ENCODE data around the gene ST6GALNAC3.

Gene ST6GALNAC3

GRCh38 chr1:76530953-76531352 is 456.4 kb downstream of the ST6GALNAC3 start:
- no peak for DNase-seq (ENCODE audit: low read depth)
- no peak for TF ChIP-seq CTCF (IDR thresholded peaks at IDR 0.05; ENCODE audit: control insufficient read depth, insufficient read depth, low read depth, low read length, missing control alignments)
- H3K4me3 ChIP-seq (ENCODE audit: control insufficient read depth, low read depth, low read length), result no peak overlapping the region

DNA sequence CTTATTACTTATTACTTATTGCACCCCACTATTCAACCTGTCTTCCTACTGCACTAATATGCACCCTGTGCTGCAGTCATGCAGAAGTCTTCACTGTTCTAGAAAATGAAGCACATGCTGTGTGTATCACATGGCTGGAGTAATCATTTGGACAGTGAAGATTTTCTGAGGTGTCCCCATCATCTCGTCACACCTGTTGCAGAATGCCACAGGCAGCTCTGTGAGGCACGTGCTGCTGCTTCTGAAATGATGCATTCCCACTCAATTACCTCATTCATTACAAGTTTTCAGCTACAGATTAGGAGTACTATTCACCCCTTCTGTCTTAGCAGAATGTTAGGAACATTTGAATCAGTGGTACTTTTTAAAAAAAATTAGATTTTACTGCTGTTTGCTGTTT is 467.1 kb downstream of the ST6GALNAC3 start:
- no peak overlapping the region for H3K4me3 ChIP-seq (ENCODE audit: control insufficient read depth, low read depth, low read length)
- no peak for TF ChIP-seq CTCF (IDR thresholded peaks at IDR 0.05; ENCODE audit: control insufficient read depth, insufficient read depth, low read depth, low read length, missing control alignments)
- no peak for DNase-seq (ENCODE audit: low read depth)

GRCh38 chr1:76542359-76542758 is 467.8 kb downstream of the ST6GALNAC3 start:
- DNase-seq (ENCODE audit: low read depth), result no peak
- H3K4me3 ChIP-seq (ENCODE audit: control insufficient read depth, low read depth, low read length), result no peak overlapping the region
- no peak for TF ChIP-seq CTCF (IDR thresholded peaks at IDR 0.05; ENCODE audit: control insufficient read depth, insufficient read depth, low read depth, low read length, missing control alignments)

DNA sequence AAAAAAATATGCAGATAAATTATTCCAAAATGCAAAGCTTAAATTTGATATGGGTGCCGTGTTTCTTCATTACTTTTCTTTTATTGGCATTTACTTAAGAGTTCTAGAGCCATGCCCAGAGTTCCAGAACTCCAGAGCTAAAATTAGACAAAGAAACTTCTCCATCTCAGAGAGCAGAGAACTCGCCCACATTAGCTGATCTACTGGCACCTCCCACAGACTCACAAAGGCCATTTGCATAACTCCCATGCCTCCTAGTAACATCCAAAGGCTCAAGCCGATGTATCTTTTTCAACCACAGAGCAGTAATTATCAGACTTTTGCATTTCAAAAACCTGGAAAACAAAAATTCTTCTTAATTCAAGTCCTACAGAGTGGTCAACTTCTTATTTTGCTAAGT is 468.9 kb downstream of the ST6GALNAC3 start:
- no peak for TF ChIP-seq CTCF (IDR thresholded peaks at IDR 0.05; ENCODE audit: control insufficient read depth, insufficient read depth, low read depth, low read length, missing control alignments)
- no peak for DNase-seq (ENCODE audit: low read depth)
- no peak overlapping the region for H3K4me3 ChIP-seq (ENCODE audit: control insufficient read depth, low read depth, low read length)

GRCh38 chr1:76546354-76546933 is 471.9 kb downstream of the ST6GALNAC3 start:
- no peak overlapping the region for H3K4me3 ChIP-seq (ENCODE audit: control insufficient read depth, low read depth, low read length)
- TF ChIP-seq CTCF (IDR thresholded peaks at IDR 0.05; ENCODE audit: control insufficient read depth, insufficient read depth, low read depth, low read length, missing control alignments), result no peak
- DNase-seq (ENCODE audit: low read depth), result no peak

GRCh38 chr1:76547916-76548315 is 473.4 kb downstream of the ST6GALNAC3 start:
- DNase-seq (ENCODE audit: low read depth), result no peak
- H3K4me3 ChIP-seq (ENCODE audit: control insufficient read depth, low read depth, low read length), result no peak overlapping the region
- no peak for TF ChIP-seq CTCF (IDR thresholded peaks at IDR 0.05; ENCODE audit: control insufficient read depth, insufficient read depth, low read depth, low read length, missing control alignments)
